Fibroblast of lung (primary cell): ENCODE results near the gene C2CD4A.

ENCODE experiments used
- CTCF ChIP-seq, 2 donors: IDR thresholded peaks in 1 of 2; conservative IDR thresholded peaks in 1 of 2; 1 replicate in 1 of 2; 2 replicates in 1 of 2; pipeline ENCODE4 v1.5.1; 2011 to 2012; ENCODE audit warnings: low read length in 2 of 2, control low read depth in 1 of 2, inconsistent platforms in 1 of 2, low read depth in 1 of 2, mild to moderate bottlenecking in 1 of 2
- EZH2 ChIP-seq: IDR thresholded peaks from 2 replicates; pipeline ENCODE4 v1.5.1; 2012; ENCODE audit warnings: low read length, control low read depth, mild to moderate bottlenecking; ENCODE audit errors: missing control alignments

- no peak for TF ChIP-seq CTCF (conservative IDR thresholded peaks at IDR 0.05 in 1 of 2, IDR thresholded peaks at IDR 0.05 in 1 of 2; ENCODE audit: low read depth in 1 of 2, low read length in 2 of 2)
- no peak for TF ChIP-seq EZH2
Observed at GRCh38 chr15:62035256-62035924, 31.4 kb upstream of the C2CD4A start.
